HUDEP-2 (cell line): ENCODE data around the gene SEC23IP.
"Not testable (repeated sequence)": the region's sequence is repeated elsewhere in the genome, so short reads cannot be mapped to it uniquely, and the experiment has no call there.

Source experiments
- DNase-seq, 76 experiments: peaks; one replicate each; lab custom pipeline; 2025; ENCODE audit not compliant: unreplicated experiment in 76 of 76; lab: John Stamatoyannopoulos, UW

The SEC23IP gene

DNA sequence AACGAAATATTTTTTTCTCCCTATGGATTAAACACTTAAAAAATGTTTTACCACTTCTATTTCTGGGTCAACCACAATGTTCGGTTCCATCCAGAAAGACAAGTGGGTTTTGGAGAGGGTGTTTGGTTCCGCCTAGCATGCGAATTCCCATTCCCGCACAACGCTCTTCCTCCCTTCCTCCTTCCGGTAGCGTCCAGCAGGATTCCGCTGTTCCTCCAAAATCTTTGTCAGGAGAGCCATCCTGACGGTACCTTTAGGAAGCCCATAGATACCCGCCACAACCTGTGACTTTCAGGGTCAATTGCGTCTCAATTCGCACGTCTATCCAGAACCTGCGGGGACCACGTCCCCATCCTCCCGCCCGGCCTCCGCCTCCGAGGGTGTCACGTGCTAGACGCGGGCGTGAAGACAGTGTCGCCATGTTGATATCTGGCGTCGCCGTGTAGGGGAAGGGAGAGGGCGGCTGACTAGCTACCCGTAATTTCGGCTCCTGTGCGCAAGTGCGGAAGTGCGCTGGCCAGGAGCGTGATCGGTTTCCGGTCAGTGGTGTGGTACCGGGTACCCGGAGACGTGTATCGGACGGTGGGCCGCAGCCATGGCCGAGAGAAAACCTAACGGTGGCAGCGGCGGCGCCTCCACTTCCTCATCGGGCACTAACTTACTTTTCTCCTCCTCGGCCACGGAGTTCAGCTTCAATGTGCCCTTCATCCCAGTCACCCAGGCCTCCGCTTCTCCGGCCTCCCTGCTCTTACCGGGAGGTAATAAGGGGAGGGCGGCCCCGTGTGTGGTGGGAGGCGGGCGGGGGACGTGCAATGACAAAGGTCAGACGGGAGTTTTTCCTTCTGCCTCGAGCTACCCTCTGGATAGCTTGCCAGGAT, at the start of gene SEC23IP:
TSS of gene SEC23IP (plus strand) at position 543 of the 878 bp plus-strand sequence. CDS start at position 596, 53 bp downstream.
- peak in 75 of 76 experiments; percentile 19 to 95 (median 88) for DNase-seq

DNA sequence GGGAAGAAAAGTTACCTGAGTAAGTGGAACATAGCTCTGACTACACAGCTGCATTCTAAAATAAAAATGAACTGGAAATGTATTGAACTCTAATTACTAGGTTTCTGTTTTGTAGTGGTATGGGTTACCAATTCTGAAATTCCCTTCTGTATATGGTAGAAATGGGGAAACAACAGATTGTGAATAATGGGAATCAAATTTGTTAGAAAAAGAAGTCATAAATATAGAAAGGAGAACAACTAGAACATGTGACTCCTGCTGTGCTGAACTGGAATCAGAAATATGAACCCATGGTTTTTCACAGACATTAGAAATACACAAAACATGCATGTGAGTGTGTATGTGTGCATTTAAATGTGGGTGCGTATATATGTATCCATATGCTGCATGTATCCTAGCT, 46.9 kb upstream of the SEC23IP start:
- no peak for DNase-seq

GRCh38 chr10:119849031-119849789, 43.3 kb upstream of the SEC23IP start:
- no peak for DNase-seq

DNA sequence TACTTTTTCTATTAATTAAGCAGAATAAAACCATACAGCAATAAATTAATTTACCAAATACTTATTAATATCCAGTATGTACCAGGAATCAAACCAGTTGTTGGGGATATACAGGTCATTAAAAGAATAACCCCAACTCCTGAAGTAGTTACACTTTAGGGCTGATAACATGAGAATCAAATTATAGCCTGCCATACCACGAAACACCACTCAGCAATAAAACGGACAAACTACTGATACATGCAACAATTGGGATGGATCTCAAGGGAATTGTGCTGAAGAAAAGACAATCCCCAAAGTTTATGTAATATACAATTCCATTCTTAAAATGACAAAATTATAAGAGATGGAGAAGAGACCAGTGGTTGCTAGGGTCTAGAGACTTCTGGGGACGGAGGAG, 42.6 kb upstream of the SEC23IP start:
- DNase-seq = no peak

DNA sequence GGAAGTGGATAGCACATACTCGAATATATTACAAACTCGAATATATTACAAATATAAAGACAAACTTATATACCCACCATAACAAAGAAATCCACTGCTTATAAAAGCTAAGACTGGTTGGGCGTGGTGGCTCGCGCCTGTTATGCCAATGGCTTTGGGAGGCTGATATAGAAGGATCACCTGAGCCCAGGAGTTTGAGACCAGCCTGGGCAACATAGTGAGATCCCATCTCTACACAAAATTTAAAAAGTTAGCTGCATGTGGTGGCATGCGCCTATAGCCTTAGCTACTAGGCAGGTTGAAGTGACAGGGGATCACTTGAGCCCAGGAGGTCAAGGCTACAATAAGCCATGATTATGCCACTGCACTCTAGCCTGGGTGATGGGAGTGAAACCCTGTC, 40.3 kb upstream of the SEC23IP start:
- no peak for DNase-seq

GRCh38 chr10:119852822-119853221, 39.7 kb upstream of the SEC23IP start:
- no peak for DNase-seq

DNA sequence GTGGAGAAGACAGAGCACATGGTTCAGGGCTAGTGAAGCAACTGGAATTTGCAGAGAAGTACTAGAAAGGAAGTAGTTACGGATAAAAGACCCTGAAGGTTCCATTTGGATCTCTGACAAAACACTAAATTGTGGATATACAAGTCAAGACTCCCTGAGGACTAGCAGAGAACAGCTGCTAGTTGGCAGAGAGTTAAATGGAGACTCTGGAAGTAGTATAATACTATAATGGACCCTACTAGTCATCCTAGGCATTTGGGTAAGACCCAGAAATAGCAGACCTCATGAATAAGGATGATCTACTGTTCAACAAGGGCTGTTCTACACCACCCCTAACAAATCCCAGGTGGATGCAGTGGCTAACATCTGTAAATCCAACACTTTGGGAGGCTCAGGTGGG, 39.0 kb upstream of the SEC23IP start:
- no peak for DNase-seq

DNA sequence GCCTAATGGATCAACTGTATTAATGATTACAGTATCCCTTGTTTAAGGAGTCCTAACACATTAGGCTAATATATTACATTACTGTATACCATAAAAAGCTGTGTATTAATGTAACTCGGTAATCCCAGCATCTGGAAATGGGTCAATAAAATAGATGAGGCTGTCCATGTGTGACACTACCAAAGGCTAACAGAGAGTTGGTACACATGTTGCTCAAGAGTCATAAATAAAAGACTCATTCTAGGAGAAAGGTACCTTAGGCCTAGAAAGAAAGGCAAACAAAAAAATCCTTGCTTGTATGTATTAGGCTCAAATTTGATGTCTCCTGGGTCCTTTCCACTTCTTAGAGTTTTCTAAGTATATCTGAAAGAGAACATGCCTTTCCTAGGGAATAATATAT, 34.5 kb upstream of the SEC23IP start:
- no peak for DNase-seq

- DNase-seq = peak in 12 of 76 experiments; percentile 3 to 26 (median 15)
These were observed 32.9 kb upstream of the SEC23IP start for GRCh38 chr10:119859420-119860258.

GRCh38 chr10:119860866-119861607, 31.5 kb upstream of the SEC23IP start:
- no peak for DNase-seq

GRCh38 chr10:119862524-119862923, 30.0 kb upstream of the SEC23IP start:
- no peak for DNase-seq

DNA sequence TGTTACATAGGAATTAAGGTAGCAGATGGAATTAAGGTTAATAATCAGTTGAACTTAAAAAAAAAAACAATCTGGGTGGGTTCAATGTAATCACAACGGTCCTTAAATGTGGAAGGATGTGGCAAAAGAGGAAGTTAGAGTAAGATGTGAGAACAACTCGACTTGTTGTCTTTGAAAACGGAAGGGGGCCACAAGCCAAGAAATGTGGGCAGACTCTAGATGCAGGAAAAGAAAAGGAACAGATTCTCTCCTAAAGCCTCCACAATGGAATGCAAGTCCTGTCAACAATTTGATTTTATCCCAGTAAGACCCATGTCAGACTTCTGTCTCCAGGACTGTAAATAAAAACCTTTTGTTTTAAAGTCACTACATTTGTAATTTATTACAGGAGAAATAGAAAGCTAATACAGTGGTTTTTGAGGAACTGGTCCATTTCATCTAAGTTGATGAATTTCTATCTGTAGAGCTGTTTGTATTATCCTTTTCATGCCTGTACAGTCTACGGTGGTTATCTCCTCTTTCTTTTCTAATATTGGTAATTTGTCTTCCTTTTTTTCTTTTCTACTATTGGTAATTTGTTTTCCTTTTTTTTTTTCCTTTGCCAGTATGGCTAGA, 28.5 kb upstream of the SEC23IP start:
- DNase-seq = no peak

DNA sequence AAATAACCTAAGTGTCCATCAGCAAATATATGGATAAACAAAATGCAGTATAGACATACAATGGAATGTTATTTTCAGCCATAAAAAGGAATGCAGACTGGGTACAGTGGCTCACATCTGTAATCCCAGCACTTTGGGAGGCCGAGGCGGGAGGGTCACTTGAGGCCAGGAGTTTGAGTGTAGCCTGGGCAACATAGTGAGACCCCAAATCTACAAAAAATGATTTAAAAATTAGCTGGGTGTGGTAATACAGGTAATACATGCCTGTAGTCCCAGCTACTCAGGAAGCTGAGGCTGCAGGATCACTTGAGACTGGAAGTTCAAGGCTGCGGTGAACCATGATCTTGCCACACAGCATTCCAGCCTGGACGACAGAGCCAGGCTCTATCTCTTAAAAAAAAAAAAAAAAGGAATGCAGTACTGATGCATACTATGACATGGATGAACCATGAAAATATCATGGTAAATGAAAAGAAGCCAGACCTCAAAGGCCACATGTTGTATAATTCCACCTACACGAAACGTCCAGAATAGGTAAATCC, 26.8 kb upstream of the SEC23IP start:
- DNase-seq = no peak

- DNase-seq = no peak
These were observed 25.2 kb upstream of the SEC23IP start for GRCh38 chr10:119867317-119867716.

- DNase-seq = not testable (repeated sequence)
These were observed 23.1 kb upstream of the SEC23IP start for GRCh38 chr10:119869398-119869797.

GRCh38 chr10:119871881-119872609, 20.5 kb upstream of the SEC23IP start:
- peak in 2 of 76 experiments; percentile 6 for DNase-seq

- peak in 1 of 76 experiments; percentile 44 for DNase-seq
These were observed 20.0 kb upstream of the SEC23IP start, which contains the start of gene MCMBP for GRCh38 chr10:119872610-119872859. Gene MCMBP (minus strand): TSS chr10:119872843. CDS start chr10:119872584, 259 bp downstream.

DNA sequence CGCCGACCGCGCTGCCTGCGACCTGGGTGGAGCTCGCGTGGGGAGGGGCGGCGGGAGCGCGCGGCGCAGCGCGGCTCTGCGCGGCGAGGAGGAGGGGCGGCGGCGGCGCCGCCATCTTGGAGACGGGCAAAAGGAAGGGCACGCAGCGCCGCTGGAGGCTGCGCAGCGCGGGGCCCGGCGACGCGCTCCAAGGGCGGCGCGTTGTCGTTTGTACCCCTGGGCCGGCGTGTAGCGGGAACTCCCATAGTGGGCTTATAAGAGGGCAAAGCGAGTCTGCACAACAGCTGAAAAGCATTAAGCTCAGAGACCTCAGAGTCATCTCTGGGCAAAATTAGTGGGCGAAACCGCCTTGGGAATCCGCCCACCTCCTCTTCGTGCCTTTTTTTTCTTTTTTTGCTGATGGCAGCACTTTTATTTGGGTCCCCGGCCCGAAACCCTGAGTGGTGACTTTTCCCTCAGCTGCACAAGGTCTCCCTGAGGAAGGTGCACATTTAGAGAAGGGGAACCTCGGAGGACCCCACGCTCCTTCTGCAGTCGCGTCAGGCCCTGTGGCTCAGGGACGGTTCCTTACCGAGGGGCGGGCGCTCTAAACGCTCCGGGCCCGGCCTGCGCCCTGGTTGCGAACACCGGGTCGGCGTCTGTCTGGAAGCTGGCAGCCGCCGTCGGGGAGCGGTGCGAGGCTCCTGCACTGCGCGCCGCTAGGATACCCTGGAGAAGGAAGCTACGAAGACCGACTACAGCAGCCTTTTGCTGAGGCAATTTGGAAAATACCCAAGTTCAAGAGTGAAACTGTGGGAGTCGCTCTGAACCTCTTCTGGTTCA, 19.5 kb upstream of the SEC23IP start:
- DNase-seq = peak in 74 of 76 experiments; percentile 17 to 88 (median 76)
